ENCODE data around the gene PKMYT1.

Gene PKMYT1

GRCh38 chr16:3026609-3027488 lies 46.6 kb upstream of the PKMYT1 start:
- H3K4me3 ChIP-seq (ENCODE audit: low read depth in 1 of 2, low read length in 1 of 2), result no peak overlapping the region
- TF ChIP-seq CTCF (IDR thresholded peaks at IDR 0.05), result no peak
- H3K27me3 ChIP-seq, result peaks cover 35% of the 10 kb centered on the region
- H3K9me3 ChIP-seq, result no peaks in the 10 kb centered on the region
- H3K36me3 ChIP-seq, result peaks cover 7% of the 10 kb centered on the region
- no peak overlapping the region for H3K27ac ChIP-seq
- peaks cover 56 to 73% of the 10 kb centered on the region in 2 experiments for H3K4me1 ChIP-seq (ENCODE audit: control insufficient read depth in 1 of 2, insufficient read depth in 1 of 2, low read depth in 1 of 2, low read length in 1 of 2)

DNA sequence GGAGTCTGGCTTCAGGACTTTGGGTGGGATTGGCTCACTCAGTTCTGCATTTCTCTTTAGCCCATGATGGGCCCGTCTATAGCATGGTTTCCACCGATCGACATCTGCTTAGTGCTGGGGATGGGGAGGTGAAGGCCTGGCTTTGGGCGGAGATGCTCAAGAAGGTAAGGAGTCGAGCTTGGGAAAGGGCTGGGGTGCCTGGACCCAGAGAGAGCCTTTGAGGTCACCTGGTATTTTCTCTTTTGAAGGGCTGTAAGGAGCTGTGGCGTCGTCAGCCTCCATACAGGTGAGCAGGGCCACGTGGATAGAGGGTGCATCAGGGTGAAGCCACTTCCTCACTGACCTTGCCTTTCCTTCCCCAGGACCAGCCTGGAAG lies 45.7 kb upstream of the PKMYT1 start:
- Histone ChIP-seq H3K4me1 (ENCODE audit: control insufficient read depth in 1 of 2, insufficient read depth in 1 of 2, low read depth in 1 of 2, low read length in 1 of 2) (peaks cover 58 to 73% of the 10 kb centered on the region in 2 experiments), H3K9me3 (no peaks in the 10 kb centered on the region), H3K27ac (no peak overlapping the region), H3K4me3 (ENCODE audit: low read depth in 1 of 2, low read length in 1 of 2) (no peak overlapping the region), H3K27me3 (peaks cover 28% of the 10 kb centered on the region), H3K36me3 (peaks cover 14% of the 10 kb centered on the region)
- TF ChIP-seq CTCF (IDR thresholded peaks at IDR 0.05), result no peak

DNA sequence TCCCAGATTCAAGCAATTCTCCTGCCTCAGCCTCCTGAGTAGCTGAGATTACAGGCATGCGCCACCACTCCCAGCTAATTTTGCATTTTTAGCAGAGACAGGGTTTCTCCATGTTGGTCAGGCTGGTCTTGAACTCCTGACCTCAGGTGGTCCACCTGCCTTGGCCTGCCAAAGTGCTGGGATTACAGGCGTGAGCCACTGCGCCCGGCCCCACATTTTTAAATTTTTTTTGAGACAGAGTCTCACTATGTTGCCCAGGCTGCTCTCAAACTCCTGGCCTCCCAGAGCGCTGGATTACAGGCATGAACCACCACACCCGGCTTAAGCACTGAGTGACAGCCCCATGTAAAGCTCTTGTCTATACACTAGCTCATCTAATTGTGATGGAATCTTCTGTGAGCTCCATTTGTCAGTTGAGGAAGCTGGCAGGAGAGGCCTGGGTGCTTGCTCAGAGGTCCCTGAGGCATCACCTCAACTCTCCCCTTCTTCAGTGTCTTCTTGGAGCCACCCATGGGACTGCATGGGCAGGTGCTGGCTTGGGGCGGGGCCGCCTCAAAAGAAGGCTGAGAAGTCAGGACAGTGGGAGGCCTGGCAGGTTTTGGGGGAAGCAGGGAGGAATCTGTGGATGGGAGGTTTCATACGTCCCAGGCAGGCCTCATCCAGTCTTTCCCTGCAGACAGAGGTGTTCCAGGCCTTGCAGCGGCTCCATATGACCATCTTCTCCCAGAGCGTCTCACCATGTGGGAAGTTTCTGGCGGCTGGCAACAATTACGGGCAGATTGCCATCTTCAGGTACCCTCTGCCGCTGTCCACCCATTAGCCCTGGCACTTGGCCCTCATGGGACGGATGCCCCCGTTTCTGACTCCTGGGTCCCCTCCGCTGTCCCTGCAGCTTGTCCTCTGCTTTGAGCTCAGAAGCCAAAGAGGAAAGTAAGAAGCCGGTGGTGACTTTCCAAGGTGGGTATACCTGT lies 45.1 kb upstream of the PKMYT1 start:
- Histone ChIP-seq H3K36me3 (peaks cover 14% of the 10 kb centered on the region), H3K27me3 (peaks cover 21% of the 10 kb centered on the region), H3K27ac (no peak overlapping the region), H3K4me3 (ENCODE audit: low read depth in 1 of 2, low read length in 1 of 2) (no peak overlapping the region), H3K9me3 (no peaks in the 10 kb centered on the region), H3K4me1 (ENCODE audit: control insufficient read depth in 1 of 2, insufficient read depth in 1 of 2, low read depth in 1 of 2, low read length in 1 of 2) (peaks cover 61 to 70% of the 10 kb centered on the region in 2 experiments)
- TF ChIP-seq CTCF (IDR thresholded peaks at IDR 0.05), result no peak

- H3K4me3 ChIP-seq (ENCODE audit: low read depth in 1 of 2, low read length in 1 of 2), result peak within 1 kb of the TSS; percentile 74 to 95
- H3K36me3 ChIP-seq, result peaks cover 14% of the 10 kb centered on the region
- no peaks in the 10 kb centered on the region for H3K9me3 ChIP-seq
- peak; percentile 49 for TF ChIP-seq CTCF (IDR thresholded peaks at IDR 0.05)
- peaks cover 13% of the 10 kb centered on the region for H3K27me3 ChIP-seq
- peaks cover 57 to 70% of the 10 kb centered on the region in 2 experiments for H3K4me1 ChIP-seq (ENCODE audit: control insufficient read depth in 1 of 2, insufficient read depth in 1 of 2, low read depth in 1 of 2, low read length in 1 of 2)
- H3K27ac ChIP-seq, result peak within 1 kb of the TSS; percentile 90
Measured at GRCh38 chr16:3023669-3024478, 43.6 kb upstream of the PKMYT1 start, which contains the start of the genes HCFC1R1 and THOC6. TSS of gene HCFC1R1 (minus strand) at chr16:3023942. CDS start at chr16:3023941, 1 bp downstream. TSS of gene THOC6 (plus strand) at chr16:3024035. CDS start at chr16:3024327, 292 bp downstream.

GRCh38 chr16:3023415-3023668 lies 43.1 kb upstream of the PKMYT1 start:
- peaks cover 54 to 70% of the 10 kb centered on the region in 2 experiments for H3K4me1 ChIP-seq (ENCODE audit: control insufficient read depth in 1 of 2, insufficient read depth in 1 of 2, low read depth in 1 of 2, low read length in 1 of 2)
- H3K27ac ChIP-seq, result peak overlapping the region; percentile 90

More at GRCh38 chr16:3023415-3023668, 43.1 kb upstream of the PKMYT1 start:
- Histone ChIP-seq H3K4me3 (ENCODE audit: low read depth in 1 of 2, low read length in 1 of 2) (peak overlapping the region; percentile 74 to 95), H3K9me3 (no peaks in the 10 kb centered on the region), H3K27me3 (peaks cover 13% of the 10 kb centered on the region), H3K36me3 (peaks cover 14% of the 10 kb centered on the region)
- TF ChIP-seq CTCF (IDR thresholded peaks at IDR 0.05), result no peak

Data from neutrophil (primary cell).